K562 (cell line): ENCODE results near the gene SPTBN5. TPM values are rescaled to one million over a fixed set of nuclear protein-coding genes. Genes with fewer than 3 reads are reported as not detected.

Source experiments
- ATAC-seq: fragments of 200-7000 bp; cut with Tn5 transposase; 3 replicates; pipeline ENCODE4 v1.9.1; 2020; ENCODE audit warnings: moderate library complexity
- BruUV-seq: library from RNA; stranded (reverse); fragments of 400-500 nt; replicated peaks from 2 replicates; lab custom pipeline; 2021; lab: Mats Ljungman, UMichigan
- CTCF ChIA-PET: fragments of 300-600 bp; formaldehyde crosslinking; extraction: SDS; loops from one replicate; lab custom pipeline; 2021; ENCODE audit warnings: low intra/inter-chr PET ratio; lab: Yijun Ruan, JAX
- POLR2A ChIA-PET: fragments of 300-600, 350-650 bp; sonication (Branson Sonifier 250); formaldehyde crosslinking; extraction: SDS; loops from one replicate; lab custom pipeline; 2021; ENCODE audit warnings: antibody characterized with exemption, inconsistent platforms; lab: Yijun Ruan, JAX
- DNase-seq, 4 experiments: peaks; one replicate each; pipeline versions ENCODE4 v3.0.0 to v3.0.0-alpha.2; 2011 to 2018; ENCODE audit warnings: low spot score in 3 of 4, mixed read lengths in 3 of 4; ENCODE audit errors: extremely low read depth in 1 of 4
- FAIRE-seq: peaks from 2 replicates; lab custom pipeline; 2011; peaks lifted over from hg19 to GRCh38; lab: Jason Lieb, UNC
- H2AFZ ChIP-seq: 2 replicates; pipeline ENCODE4 v1.6.0; 2011; ENCODE audit warnings: low read depth, low read length, control low read depth, inconsistent platforms
- H3K27ac ChIP-seq: fragments of 200-600 bp; 3 replicates; pipeline ENCODE4 v1.8.0; 2011; ENCODE audit warnings: low read depth, mild to moderate bottlenecking, control low read depth, inconsistent platforms, low read length, moderate library complexity, mixed read lengths; ENCODE audit errors: extremely low read depth
- H3K27me3 ChIP-seq, 2 experiments: fragments of 300-600 bp in 1 of 2; 2 replicates in 1 of 2; 3 replicates in 1 of 2; pipeline versions ENCODE4 v1.6.0 to v1.8.0; 2011; ENCODE audit warnings: inconsistent platforms in 2 of 2, low read length in 2 of 2, mild to moderate bottlenecking in 1 of 2, mixed read lengths in 1 of 2, moderate library complexity in 1 of 2; ENCODE audit not compliant: control insufficient read depth in 2 of 2, insufficient read depth in 2 of 2
- H3K36me3 ChIP-seq: fragments of 300-600 bp; 3 replicates; pipeline ENCODE4 v1.8.0; 2011; ENCODE audit warnings: mild to moderate bottlenecking, low read length, inconsistent platforms; ENCODE audit not compliant: control insufficient read depth, insufficient read depth
- H3K4me1 ChIP-seq, 2 experiments: fragments of 200-600 bp in 1 of 2; replicated peaks in 1 of 2; 2 replicates in 1 of 2; 3 replicates in 1 of 2; pipeline versions ENCODE4 v1.5.1 to v1.8.0; 2011; ENCODE audit warnings: inconsistent platforms in 2 of 2, low read length in 2 of 2, mild to moderate bottlenecking in 1 of 2, mixed read lengths in 1 of 2, moderate library complexity in 1 of 2; ENCODE audit not compliant: control insufficient read depth in 2 of 2, insufficient read depth in 2 of 2
- H3K4me2 ChIP-seq: 2 replicates; pipeline ENCODE4 v1.6.1; 2011; ENCODE audit warnings: low read length, control low read depth, inconsistent platforms, mixed read lengths; ENCODE audit not compliant: insufficient read depth
- H3K4me3 ChIP-seq: fragments of 200-600 bp; sonication (generic), shearing (Covaris generic); 2 replicates; pipeline ENCODE4 v1.5.1; 2016; ENCODE audit warnings: control low read depth, inconsistent platforms
- H3K79me2 ChIP-seq: fragments of 200-600 bp; 3 replicates; pipeline ENCODE4 v1.8.0; 2011; ENCODE audit warnings: low read length, inconsistent platforms; ENCODE audit not compliant: control insufficient read depth, insufficient read depth
- H3K9ac ChIP-seq, 2 experiments: 2 replicates each; pipeline versions ENCODE4 v1.6.0 to v1.6.1; 2011; ENCODE audit warnings: low read depth in 2 of 2, low read length in 2 of 2, control low read depth in 1 of 2, inconsistent platforms in 1 of 2, mild to moderate bottlenecking in 1 of 2, mixed read lengths in 1 of 2; ENCODE audit not compliant: insufficient read depth in 1 of 2
- H3K9me1 ChIP-seq: one replicate; pipeline ENCODE4 v1.6.0; 2011; ENCODE audit warnings: inconsistent platforms, mild to moderate bottlenecking, low read length, moderate library complexity; ENCODE audit not compliant: control insufficient read depth, insufficient read depth
- H3K9me3 ChIP-seq: replicated peaks from 2 replicates; pipeline ENCODE4 v1.5.1; 2011; ENCODE audit warnings: low read depth, low read length, inconsistent platforms; ENCODE audit not compliant: control insufficient read depth, insufficient read depth
- H4K20me1 ChIP-seq: replicated peaks from 2 replicates; pipeline ENCODE4 v1.6.1; 2011; ENCODE audit warnings: low read length, inconsistent platforms, mixed read lengths; ENCODE audit not compliant: control insufficient read depth, insufficient read depth
- BCL6 ChIP-seq: fragments of 250-450 bp; sonication (Bioruptor Pico); IDR thresholded peaks from 2 replicates; pipeline ENCODE4 v1.4.0; 2020
- EGR1 ChIP-seq: fragments of 450-650 bp; conservative IDR thresholded peaks from 2 replicates; pipeline ENCODE4 v1.6.1; 2017; ENCODE audit warnings: mild to moderate bottlenecking
- HEY1 ChIP-seq: fragments of 250-450 bp; sonication (Bioruptor Pico); IDR thresholded peaks from 2 replicates; pipeline ENCODE4 v1.5.0; 2020; ENCODE audit warnings: mild to moderate bottlenecking, moderate library complexity, borderline replicate concordance
- MCM7 ChIP-seq, 2 experiments: fragments of 450-650 bp; IDR thresholded peaks; 2 replicates each; pipeline ENCODE4 v1.6.1; 2016 to 2018
- MED1 ChIP-seq: sonication (generic); formaldehyde crosslinking; IDR thresholded peaks from 2 replicates; pipeline ENCODE4 v1.8.1; 2023; ENCODE audit warnings: missing genetic modification reagents, borderline replicate concordance
- NFE2 ChIP-seq: IDR thresholded peaks from 2 replicates; pipeline ENCODE4 v1.6.1; 2014; ENCODE audit warnings: antibody characterized with exemption, low read depth
- NFE2L1 ChIP-seq: fragments of 450-650 bp; IDR thresholded peaks from 2 replicates; pipeline ENCODE4 v1.6.1; 2016; ENCODE audit warnings: missing genetic modification characterization, low read depth, mild to moderate bottlenecking, missing compliant biosample characterization, moderate library complexity, borderline replicate concordance
- NONO ChIP-seq, 2 experiments: fragments of 200-400 bp in 1 of 2; fragments of 450-650 bp in 1 of 2; formaldehyde crosslinking in 1 of 2; IDR thresholded peaks; 2 replicates each; pipeline ENCODE4 v1.6.1; 2017; ENCODE audit warnings: low read depth in 2 of 2, mild to moderate bottlenecking in 2 of 2, moderate library complexity in 2 of 2, low read length in 1 of 2
- NR4A1 ChIP-seq, 2 experiments: fragments of 250-450 bp in 1 of 2; fragments of 450-650 bp in 1 of 2; sonication (Bioruptor Pico) in 1 of 2; IDR thresholded peaks; 2 replicates each; pipeline versions ENCODE4 v1.4.0 to v1.6.1; 2016 to 2020; ENCODE audit warnings: mild to moderate bottlenecking in 2 of 2, missing compliant biosample characterization in 1 of 2, missing genetic modification characterization in 1 of 2, moderate library complexity in 1 of 2
- PCBP1 ChIP-seq: fragments of 200-400 bp; formaldehyde crosslinking; IDR thresholded peaks from 2 replicates; pipeline ENCODE4 v1.6.1; 2018; ENCODE audit warnings: mild to moderate bottlenecking, low read depth, low read length; ENCODE audit not compliant: poor library complexity, severe bottlenecking
- THAP12 ChIP-seq: fragments of 250-450 bp; sonication (Bioruptor Pico); IDR thresholded peaks from 2 replicates; pipeline ENCODE4 v1.9.0; 2021; ENCODE audit warnings: mild to moderate bottlenecking, inconsistent platforms
- ZNF175 ChIP-seq: fragments of 200-800 bp; sonication (Bioruptor generic); IDR thresholded peaks from 2 replicates; pipeline ENCODE4 v1.6.1; 2016; ENCODE audit warnings: low read depth, mild to moderate bottlenecking, missing genetic modification characterization, missing compliant biosample characterization
- ZNF445 ChIP-seq: fragments of 250-450 bp; sonication (Bioruptor Pico); IDR thresholded peaks from 2 replicates; pipeline ENCODE4 v1.4.0; 2020; ENCODE audit warnings: low read depth, mild to moderate bottlenecking, moderate library complexity
- WGBS: fragments of 100-300 bp; shearing (Covaris generic); methylation state at CpG from one replicate; pipeline ENCODE4 v1.1.6; 2016; ENCODE audit warnings: low coverage, mixed read lengths; ENCODE audit not compliant: insufficient coverage; ENCODE audit errors: missing lambda C conversion rate; 5-methylcytosine and 5-hydroxymethylcytosine counted together
- in situ Hi-C: fragments of 300-500 bp; cut with MboI; formaldehyde crosslinking; loops from 4 replicates; pipeline ENCODE4 v1.15.0; 2018; ENCODE audit warnings: inconsistent platforms, mixed read lengths
- intact Hi-C: fragments of 100-400 bp; cut with micrococcal nuclease; formaldehyde crosslinking; loops from 2 replicates; pipeline ENCODE4 v1.14.2; 2022
- polyA plus RNA-seq, 8 experiments: library from polyadenylated mRNA; depleted of rRNA in 4 of 8; stranded (reverse) in 5 of 8; unstranded in 3 of 8; fragments of >200 nt; fragmentation: Nextera tagmentation in 2 of 8; fragmentation: Illumina TruSeq in 1 of 8; extraction: Ambion mirVana in 2 of 8; extraction: Trizol in 1 of 8; gene quantifications; 2 replicates each; pipeline versions ENCODE4 v1.2.1 to v1.2.3, GENCODE V29; 2011 to 2014; ENCODE audit warnings: inconsistent platforms in 1 of 8, missing spikeins in 1 of 8
- total RNA-seq, 7 experiments: library from RNA; depleted of rRNA in 6 of 7; stranded (reverse); fragments of >200 nt in 6 of 7; fragmentation: Illumina TruSeq in 2 of 7; extraction: Trizol in 2 of 7; gene quantifications; 2 replicates each; pipeline versions ENCODE4 v1.2.1 to v1.2.3, GENCODE V29; 2011 to 2021; ENCODE audit warnings: low replicate concordance in 1 of 7
- TF ChIP-seq, protein P1 (sequence below), 2 experiments: fragments of 450-650 bp in 1 of 2; sonication (generic) in 1 of 2; formaldehyde crosslinking in 1 of 2; IDR thresholded peaks in 1 of 2; conservative IDR thresholded peaks in 1 of 2; 2 replicates each; pipeline versions ENCODE4 v1.6.1 to v1.8.1; 2016 to 2023; ENCODE audit warnings: mild to moderate bottlenecking in 2 of 2, moderate library complexity in 2 of 2, inconsistent platforms in 1 of 2, missing genetic modification reagents in 1 of 2
- TF ChIP-seq, protein P2 (sequence below): fragments of 250-450 bp; sonication (Bioruptor Pico); IDR thresholded peaks from 2 replicates; pipeline ENCODE4 v1.4.0; 2020

Gene SPTBN5
- total and polyA plus RNA-seq, 9 of the 15 experiments (the other 6 are each of a cell fraction or from before 2014, with no cell fraction given) = 0.02 TPM; not detected in 8

DNA sequence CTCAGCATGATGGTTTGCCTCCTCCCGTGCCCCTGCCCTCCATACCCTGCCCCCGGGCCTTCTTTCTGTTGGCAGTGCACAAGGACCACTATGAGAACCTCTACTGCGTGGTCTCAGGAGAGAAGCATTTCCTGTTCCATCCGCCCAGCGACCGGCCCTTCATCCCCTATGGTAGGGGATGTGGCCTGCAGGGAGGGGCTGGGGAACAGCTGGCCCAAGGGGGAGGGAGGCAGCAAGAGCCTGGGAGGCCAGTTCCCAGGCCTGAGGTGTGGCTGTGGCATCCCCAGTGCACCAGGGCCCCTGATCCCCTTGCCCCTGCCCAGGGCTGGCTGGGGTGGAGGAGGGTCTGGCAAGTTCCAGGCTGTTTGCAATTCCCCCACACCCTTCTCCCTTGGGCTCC lies 57.8 kb downstream of the SPTBN5 start:
- H3K9me3 ChIP-seq = no peaks in the 10 kb centered on the region
- H3K4me2 ChIP-seq = no peak overlapping the region
- TF ChIP-seq, protein P1, sequence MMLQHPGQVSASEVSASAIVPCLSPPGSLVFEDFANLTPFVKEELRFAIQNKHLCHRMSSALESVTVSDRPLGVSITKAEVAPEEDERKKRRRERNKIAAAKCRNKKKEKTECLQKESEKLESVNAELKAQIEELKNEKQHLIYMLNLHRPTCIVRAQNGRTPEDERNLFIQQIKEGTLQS (IDR thresholded peaks at IDR 0.05) = no peak
- TF ChIP-seq, protein P1 (CRISPR knock-in tag; conservative IDR thresholded peaks at IDR 0.05) = no peak
- TF ChIP-seq ZNF445 (CRISPR knock-in tag) (no peak), ZNF175 (CRISPR knock-in tag) (no peak), NFE2L1 (tag) (no peak), EGR1 (no peak), BCL6 (CRISPR knock-in tag) (no peak), NFE2 (no peak), PCBP1 (no peak), HEY1 (CRISPR knock-in tag) (no peak), NR4A1 (CRISPR knock-in tag; IDR thresholded peaks at IDR 0.05) (no peak), NR4A1 (tag; IDR thresholded peaks at IDR 0.05) (no peak), THAP12 (CRISPR knock-in tag) (no peak), MED1 (CRISPR knock-in tag) (no peak), NONO (IDR thresholded peaks at IDR 0.05; ENCODE audit: low read depth in 2 of 2, low read length in 1 of 2) (no peak), MCM7 (IDR thresholded peaks at IDR 0.05) (no peak)
- TF ChIP-seq, protein P2, sequence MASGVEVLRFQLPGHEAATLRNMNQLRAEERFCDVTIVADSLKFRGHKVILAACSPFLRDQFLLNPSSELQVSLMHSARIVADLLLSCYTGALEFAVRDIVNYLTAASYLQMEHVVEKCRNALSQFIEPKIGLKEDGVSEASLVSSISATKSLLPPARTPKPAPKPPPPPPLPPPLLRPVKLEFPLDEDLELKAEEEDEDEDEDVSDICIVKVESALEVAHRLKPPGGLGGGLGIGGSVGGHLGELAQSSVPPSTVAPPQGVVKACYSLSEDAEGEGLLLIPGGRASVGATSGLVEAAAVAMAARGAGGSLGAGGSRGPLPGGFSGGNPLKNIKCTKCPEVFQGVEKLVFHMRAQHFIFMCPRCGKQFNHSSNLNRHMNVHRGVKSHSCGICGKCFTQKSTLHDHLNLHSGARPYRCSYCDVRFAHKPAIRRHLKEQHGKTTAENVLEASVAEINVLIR (CRISPR knock-in tag) = no peak
- TF ChIP-seq, all 486 proteins: peak for 0
- 59% methylated on average over 6 of the region's 6 CpGs for WGBS
- peaks cover 11% of the 10 kb centered on the region; the same call in 1 of the 2 replicates for H4K20me1 ChIP-seq
- no peaks in the 10 kb centered on the region for H3K79me2 ChIP-seq
- ChIA-PET CTCF (no interaction called here), POLR2A (interaction anchor here (0.6 kb wide), 1 partner anchor 306 kb away, joined by 4 read pairs; no protein-coding TSS in a partner anchor)
- no peak overlapping the region for H3K9ac ChIP-seq
- DNase-seq = no peak
- H3K27ac ChIP-seq = no peak overlapping the region
- peaks cover 0 to 18% of the 10 kb centered on the region in 2 experiments; a peak in 2 of 5 replicates for H3K4me1 ChIP-seq
- no peak overlapping the region for H2AFZ ChIP-seq
- no TSS peak for BruUV-seq
- H3K4me3 ChIP-seq = no peak overlapping the region
- in situ Hi-C loops (no loop called here), intact Hi-C loops (no loop called here)
- no peaks in the 10 kb centered on the region for H3K9me1 ChIP-seq
- no peak for FAIRE-seq
- ATAC-seq = no peak
- no peaks in the 10 kb centered on the region for H3K27me3 ChIP-seq
- H3K36me3 ChIP-seq = peaks cover 5% of the 10 kb centered on the region; the same call in 1 of the 3 replicates
